ENCODE measurements around the gene TANC1. TPM values are rescaled to one million over a fixed set of nuclear protein-coding genes. Genes with fewer than 3 reads are reported as not detected.

Gene TANC1
- total RNA-seq, 2 experiments from 2014 or later, result 0.41 to 0.47 TPM

DNA sequence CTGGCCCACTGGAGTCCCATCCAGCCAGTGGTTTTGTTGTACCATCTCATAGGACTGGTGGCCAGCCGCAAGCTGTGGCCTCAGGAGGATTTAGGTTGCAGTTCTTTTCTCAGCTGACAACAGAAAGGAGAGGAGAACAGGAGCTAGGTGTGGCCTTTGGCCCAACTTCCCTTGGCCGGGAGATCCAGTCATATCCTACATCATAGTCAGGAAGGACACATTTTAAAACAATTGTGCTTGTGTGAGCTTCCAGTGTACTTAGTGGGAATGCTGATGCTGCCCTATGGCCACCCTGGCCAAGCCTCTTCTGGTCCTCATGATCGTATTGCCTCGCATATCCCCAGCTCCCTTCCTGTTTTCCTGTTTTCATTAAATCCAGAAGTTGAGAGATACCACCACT lies 220.0 kb downstream of the TANC1 start:
- intact Hi-C loops (cut with DNase I, micrococcal nuclease), result loop anchor here in 1 of 2 experiments (5.0 kb wide), 3 partner anchors 51 to 286 kb away; no protein-coding TSS in a partner anchor
- ChIA-PET POLR2A (no interaction called here), CTCF (no interaction called here)

GRCh38 chr2:159192371-159192918 lies 224.0 kb downstream of the TANC1 start:
- ATAC-seq (ENCODE audit: poor library complexity) (no peak), DNase-seq (no peak)
- Histone ChIP-seq H3K27me3 (ENCODE audit: control insufficient read depth in 1 of 2, insufficient read depth in 2 of 2, low read length in 2 of 2) (no peaks in the 10 kb centered on the region), H3K9me3 (ENCODE audit: control insufficient read depth in 1 of 2, insufficient read depth in 1 of 2, low read length in 2 of 2) (no peaks in the 10 kb centered on the region), H3K27ac (ENCODE audit: low read depth in 1 of 2, low read length in 2 of 2) (no peak overlapping the region), H3K36me3 (ENCODE audit: insufficient read depth, low read length) (no peaks in the 10 kb centered on the region), H3K4me1 (ENCODE audit: insufficient read depth, low read length) (no peaks in the 10 kb centered on the region), H3K4me3 (ENCODE audit: low read length) (no peak overlapping the region)
- POLR2A ChIA-PET, result no interaction called here
- intact Hi-C loops (cut with DNase I, micrococcal nuclease), result no loop called here
- no peaks in the 10 kb centered on the region for H3K27me3 Mint-ChIP-seq
- H3K27ac Mint-ChIP-seq, result no peak overlapping the region
- no peaks in the 10 kb centered on the region for H3K9me3 Mint-ChIP-seq
- CTCF ChIA-PET, result no interaction called here
- H3K4me3 Mint-ChIP-seq, result no peak overlapping the region
- no peaks in the 10 kb centered on the region for H3K36me3 Mint-ChIP-seq (ENCODE audit: low read depth)
- TF ChIP-seq CTCF (IDR thresholded peaks at IDR 0.05), result no peak
- H3K4me1 Mint-ChIP-seq (ENCODE audit: low read depth), result no peaks in the 10 kb centered on the region

More for the DNA sequence above, 220.0 kb downstream of the TANC1 start:
- Histone ChIP-seq H3K4me1 (ENCODE audit: insufficient read depth, low read length) (peaks cover 3% of the 10 kb centered on the region), H3K27ac (ENCODE audit: low read depth in 1 of 2, low read length in 2 of 2) (no peak overlapping the region), H3K4me3 (ENCODE audit: low read length) (no peak overlapping the region), H3K36me3 (ENCODE audit: insufficient read depth, low read length) (no peaks in the 10 kb centered on the region), H3K27me3 (ENCODE audit: control insufficient read depth in 1 of 2, insufficient read depth in 2 of 2, low read length in 2 of 2) (no peaks in the 10 kb centered on the region), H3K9me3 (ENCODE audit: control insufficient read depth in 1 of 2, insufficient read depth in 1 of 2, low read length in 2 of 2) (no peaks in the 10 kb centered on the region)
- Mint-ChIP-seq H3K27me3 (no peaks in the 10 kb centered on the region), H3K9me3 (no peaks in the 10 kb centered on the region), H3K4me1 (ENCODE audit: low read depth) (peaks cover 4% of the 10 kb centered on the region), H3K36me3 (ENCODE audit: low read depth) (no peaks in the 10 kb centered on the region), H3K27ac (no peak overlapping the region), H3K4me3 (no peak overlapping the region)
- ATAC-seq (ENCODE audit: poor library complexity) (no peak), DNase-seq (no peak)
- TF ChIP-seq CTCF (IDR thresholded peaks at IDR 0.05), result no peak

DNA sequence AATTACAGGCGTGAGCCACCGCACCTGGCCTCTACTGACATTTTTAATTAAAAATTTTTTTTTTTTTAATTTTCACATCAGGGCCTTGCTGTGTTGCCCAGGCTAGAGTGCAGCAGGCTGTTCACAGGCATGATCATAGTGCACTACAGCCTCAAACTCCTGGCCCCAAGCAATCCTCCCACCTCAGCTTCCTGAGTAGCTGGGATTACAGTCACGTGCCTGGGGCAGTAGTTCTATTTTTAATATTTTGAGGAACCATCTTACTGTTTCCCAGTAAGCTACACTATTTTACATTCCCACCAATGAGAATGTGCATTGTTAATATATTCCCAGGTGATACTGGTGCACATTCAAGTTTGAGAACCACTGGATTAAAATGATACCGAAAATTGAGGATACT lies 225.4 kb downstream of the TANC1 start:
- Mint-ChIP-seq H3K27ac (no peak overlapping the region), H3K27me3 (no peaks in the 10 kb centered on the region), H3K4me1 (ENCODE audit: low read depth) (no peaks in the 10 kb centered on the region), H3K36me3 (ENCODE audit: low read depth) (no peaks in the 10 kb centered on the region), H3K4me3 (no peak overlapping the region), H3K9me3 (no peaks in the 10 kb centered on the region)
- no peak overlapping the region for H3K4me3 ChIP-seq (ENCODE audit: low read length)
- H3K4me1 ChIP-seq (ENCODE audit: insufficient read depth, low read length), result no peaks in the 10 kb centered on the region
- H3K27ac ChIP-seq (ENCODE audit: low read depth in 1 of 2, low read length in 2 of 2), result no peak overlapping the region
- DNase-seq (no peak), ATAC-seq (ENCODE audit: poor library complexity) (no peak)
- CTCF ChIA-PET, result no interaction called here
- H3K9me3 ChIP-seq (ENCODE audit: control insufficient read depth in 1 of 2, insufficient read depth in 1 of 2, low read length in 2 of 2), result no peaks in the 10 kb centered on the region
- POLR2A ChIA-PET, result no interaction called here
- intact Hi-C loops (cut with DNase I, micrococcal nuclease), result no loop called here
- no peak for TF ChIP-seq CTCF (IDR thresholded peaks at IDR 0.05)
- H3K36me3 ChIP-seq (ENCODE audit: insufficient read depth, low read length), result no peaks in the 10 kb centered on the region
- no peaks in the 10 kb centered on the region for H3K27me3 ChIP-seq (ENCODE audit: control insufficient read depth in 1 of 2, insufficient read depth in 2 of 2, low read length in 2 of 2)

Measured in CD4-positive, alpha-beta T cell (primary cell).